PFSK-1 (cell line): ENCODE data around the gene TMEM198.

Experiments
- FOXP2 ChIP-seq: optimal IDR thresholded peaks from 2 replicates; pipeline ENCODE3; 2011; ENCODE audit warnings: borderline replicate concordance, control low read depth, inconsistent platforms; ENCODE audit not compliant: insufficient read depth; ENCODE audit errors: extremely low read length, extremely low read depth
- POLR2AphosphoS5 ChIP-seq: IDR thresholded peaks from 2 replicates; pipeline ENCODE4 v1.6.1; 2012; ENCODE audit warnings: low read depth, mild to moderate bottlenecking, control low read depth, low read length, moderate library complexity
- SIN3A ChIP-seq: IDR thresholded peaks from 2 replicates; pipeline ENCODE4 v1.6.1; 2012; ENCODE audit warnings: mild to moderate bottlenecking, low read length, moderate library complexity, borderline replicate concordance; ENCODE audit not compliant: insufficient read depth
- TAF1 ChIP-seq: IDR thresholded peaks from 2 replicates; pipeline ENCODE4 v1.6.1; 2012; ENCODE audit warnings: low read length, control low read depth, borderline replicate concordance; ENCODE audit not compliant: insufficient read depth
- TF ChIP-seq, protein P1 (sequence below), 2 experiments: IDR thresholded peaks; 2 replicates each; pipeline versions ENCODE4 v1.6.1 to v1.8.0; 2011 to 2012; ENCODE audit warnings: low read depth in 2 of 2, low read length in 2 of 2, control low read depth in 1 of 2, inconsistent platforms in 1 of 2, mild to moderate bottlenecking in 1 of 2, moderate library complexity in 1 of 2; ENCODE audit not compliant: insufficient read depth in 1 of 2

DNA sequence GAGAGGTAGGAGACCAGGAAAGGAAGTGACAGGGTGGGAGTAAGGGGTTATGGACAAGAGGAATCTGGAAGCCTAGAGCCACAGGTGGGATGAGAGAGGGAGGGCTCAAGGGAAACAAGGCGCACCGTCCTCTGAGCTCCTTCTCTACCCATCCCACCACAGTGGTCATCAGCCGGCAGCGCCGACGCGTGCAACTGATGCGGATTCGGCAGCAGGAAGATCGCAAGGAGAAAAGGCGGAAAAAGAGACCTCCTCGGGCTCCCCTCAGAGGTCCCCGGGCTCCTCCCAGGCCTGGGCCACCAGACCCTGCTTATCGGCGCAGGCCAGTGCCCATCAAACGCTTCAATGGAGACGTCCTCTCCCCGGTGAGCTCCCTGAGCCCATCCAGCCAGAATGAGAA, 5.2 kb downstream of the TMEM198 start:
- TF ChIP-seq TAF1 (no peak), SIN3A (no peak), POLR2AphosphoS5 (no peak), FOXP2 (no peak)
- TF ChIP-seq, protein P1, sequence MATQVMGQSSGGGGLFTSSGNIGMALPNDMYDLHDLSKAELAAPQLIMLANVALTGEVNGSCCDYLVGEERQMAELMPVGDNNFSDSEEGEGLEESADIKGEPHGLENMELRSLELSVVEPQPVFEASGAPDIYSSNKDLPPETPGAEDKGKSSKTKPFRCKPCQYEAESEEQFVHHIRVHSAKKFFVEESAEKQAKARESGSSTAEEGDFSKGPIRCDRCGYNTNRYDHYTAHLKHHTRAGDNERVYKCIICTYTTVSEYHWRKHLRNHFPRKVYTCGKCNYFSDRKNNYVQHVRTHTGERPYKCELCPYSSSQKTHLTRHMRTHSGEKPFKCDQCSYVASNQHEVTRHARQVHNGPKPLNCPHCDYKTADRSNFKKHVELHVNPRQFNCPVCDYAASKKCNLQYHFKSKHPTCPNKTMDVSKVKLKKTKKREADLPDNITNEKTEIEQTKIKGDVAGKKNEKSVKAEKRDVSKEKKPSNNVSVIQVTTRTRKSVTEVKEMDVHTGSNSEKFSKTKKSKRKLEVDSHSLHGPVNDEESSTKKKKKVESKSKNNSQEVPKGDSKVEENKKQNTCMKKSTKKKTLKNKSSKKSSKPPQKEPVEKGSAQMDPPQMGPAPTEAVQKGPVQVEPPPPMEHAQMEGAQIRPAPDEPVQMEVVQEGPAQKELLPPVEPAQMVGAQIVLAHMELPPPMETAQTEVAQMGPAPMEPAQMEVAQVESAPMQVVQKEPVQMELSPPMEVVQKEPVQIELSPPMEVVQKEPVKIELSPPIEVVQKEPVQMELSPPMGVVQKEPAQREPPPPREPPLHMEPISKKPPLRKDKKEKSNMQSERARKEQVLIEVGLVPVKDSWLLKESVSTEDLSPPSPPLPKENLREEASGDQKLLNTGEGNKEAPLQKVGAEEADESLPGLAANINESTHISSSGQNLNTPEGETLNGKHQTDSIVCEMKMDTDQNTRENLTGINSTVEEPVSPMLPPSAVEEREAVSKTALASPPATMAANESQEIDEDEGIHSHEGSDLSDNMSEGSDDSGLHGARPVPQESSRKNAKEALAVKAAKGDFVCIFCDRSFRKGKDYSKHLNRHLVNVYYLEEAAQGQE (IDR thresholded peaks at IDR 0.05; ENCODE audit: insufficient read depth in 1 of 2, low read depth in 2 of 2, low read length in 2 of 2) = no peak
